ENCODE results near the gene SPATA24.

The SPATA24 gene

DNA sequence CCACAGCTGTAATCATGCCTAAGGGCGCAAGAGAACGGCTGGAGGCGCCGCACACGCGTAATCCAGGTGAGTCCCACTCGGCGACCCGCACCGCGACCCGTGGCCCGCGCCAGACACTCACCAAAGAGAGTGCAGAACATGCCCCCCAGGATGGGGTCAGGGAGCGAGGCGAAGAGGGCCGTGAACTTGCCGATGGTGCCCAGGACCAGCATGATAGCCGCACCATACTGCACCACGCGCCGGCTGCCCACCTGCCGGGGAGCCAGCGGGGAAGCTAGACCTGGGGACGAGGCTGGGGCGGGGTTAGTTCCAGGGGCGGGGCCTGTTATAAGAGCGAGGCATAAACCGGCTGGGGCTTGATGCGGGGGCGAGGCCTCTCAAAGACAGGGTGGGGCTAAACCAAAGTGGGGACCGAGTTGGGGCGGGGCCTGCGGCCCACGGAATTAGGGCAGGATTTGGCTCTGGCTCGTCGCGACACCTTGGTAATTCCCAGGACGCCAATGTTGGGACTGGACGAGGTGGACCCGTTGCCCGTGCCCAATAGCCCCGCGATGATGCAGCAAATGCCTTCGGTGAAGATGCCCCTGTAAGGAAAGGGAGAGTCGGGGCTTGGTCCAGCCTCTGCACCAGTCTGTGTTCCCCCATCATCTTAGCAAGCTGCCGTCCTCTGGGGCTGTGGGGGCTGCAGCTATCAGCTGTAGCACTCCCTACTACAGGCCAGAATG lies 25.6 kb downstream of the SPATA24 start:
- TF ChIP-seq YY1 (IDR thresholded peaks at IDR 0.05; ENCODE audit: insufficient read depth, insufficient read length) (no peak), SUZ12 (IDR thresholded peaks at IDR 0.05; ENCODE audit: extremely low read depth, insufficient read depth, insufficient read length) (no peak), ZNF274 (IDR thresholded peaks at IDR 0.05; ENCODE audit: low read depth, low read length) (no peak)
- Histone ChIP-seq H3K9me3 (ENCODE audit: insufficient read depth, low read length) (no peaks in the 10 kb centered on the region), H3K27me3 (ENCODE audit: insufficient read depth, insufficient read length) (no peaks in the 10 kb centered on the region), H3K4me1 (ENCODE audit: insufficient read depth, insufficient read length) (peaks cover 9% of the 10 kb centered on the region), H3K9ac (ENCODE audit: insufficient read length, low read depth) (no peak overlapping the region), H3K4me3 (ENCODE audit: insufficient read length, low read depth) (no peak overlapping the region), H3K36me3 (ENCODE audit: insufficient read depth, insufficient read length, low read length) (peaks cover 10% of the 10 kb centered on the region)
- no peak for DNase-seq (ENCODE audit: low read depth, low spot score)

DNA sequence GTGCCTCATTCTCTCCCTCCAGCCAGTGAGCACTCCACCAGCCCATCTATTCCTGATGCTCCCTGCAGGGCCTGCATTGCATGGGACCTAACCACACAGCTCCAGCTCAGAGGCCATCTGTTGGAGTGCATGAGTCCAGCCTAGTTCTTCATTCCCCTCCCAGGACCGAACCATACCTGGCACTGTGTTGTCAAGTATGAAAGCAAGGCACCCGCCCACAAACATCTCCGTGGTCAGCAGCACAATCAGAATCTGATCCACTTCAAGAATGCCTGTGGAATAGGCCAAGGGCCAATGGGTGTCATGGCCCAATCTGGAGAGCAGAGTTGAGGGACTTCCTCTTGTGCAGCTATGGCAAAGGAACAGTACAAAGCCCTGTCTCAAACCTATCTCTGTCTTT lies 26.7 kb downstream of the SPATA24 start:
- TF ChIP-seq ZNF274 (IDR thresholded peaks at IDR 0.05; ENCODE audit: low read depth, low read length), result no peak
- no peak for TF ChIP-seq SUZ12 (IDR thresholded peaks at IDR 0.05; ENCODE audit: extremely low read depth, insufficient read depth, insufficient read length)
- TF ChIP-seq YY1 (IDR thresholded peaks at IDR 0.05; ENCODE audit: insufficient read depth, insufficient read length), result no peak
- Histone ChIP-seq H3K4me3 (ENCODE audit: insufficient read length, low read depth) (no peak overlapping the region), H3K27me3 (ENCODE audit: insufficient read depth, insufficient read length) (no peaks in the 10 kb centered on the region), H3K4me1 (ENCODE audit: insufficient read depth, insufficient read length) (peaks cover 6% of the 10 kb centered on the region), H3K36me3 (ENCODE audit: insufficient read depth, insufficient read length, low read length) (peaks cover 11% of the 10 kb centered on the region), H3K9me3 (ENCODE audit: insufficient read depth, low read length) (no peaks in the 10 kb centered on the region), H3K9ac (ENCODE audit: insufficient read length, low read depth) (no peak overlapping the region)
- no peak for DNase-seq (ENCODE audit: low read depth, low spot score)

DNA sequence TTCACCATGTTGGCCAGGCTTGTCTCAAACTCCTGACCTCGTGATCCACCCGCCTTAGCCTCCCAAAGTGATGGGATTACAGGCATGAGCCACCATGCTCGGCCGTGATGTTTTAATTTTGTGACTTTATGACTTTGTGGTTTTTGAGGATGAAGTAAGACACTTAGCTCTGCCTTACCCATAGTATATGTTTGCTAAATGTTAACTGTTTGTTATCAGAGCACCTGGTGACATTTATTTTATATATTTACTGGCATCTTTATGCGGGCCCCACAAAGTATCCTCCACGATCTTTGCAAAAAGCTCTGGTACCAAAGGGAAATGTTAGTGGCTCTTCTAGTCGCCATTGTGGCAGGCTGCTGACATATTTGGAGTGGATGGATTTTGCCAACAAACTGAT lies 27.5 kb downstream of the SPATA24 start:
- TF ChIP-seq ZNF274 (IDR thresholded peaks at IDR 0.05; ENCODE audit: low read depth, low read length), result no peak
- no peak for TF ChIP-seq YY1 (IDR thresholded peaks at IDR 0.05; ENCODE audit: insufficient read depth, insufficient read length)
- no peak for TF ChIP-seq SUZ12 (IDR thresholded peaks at IDR 0.05; ENCODE audit: extremely low read depth, insufficient read depth, insufficient read length)
- H3K4me1 ChIP-seq (ENCODE audit: insufficient read depth, insufficient read length), result peaks cover 2% of the 10 kb centered on the region
- no peak overlapping the region for H3K4me3 ChIP-seq (ENCODE audit: insufficient read length, low read depth)
- no peaks in the 10 kb centered on the region for H3K9me3 ChIP-seq (ENCODE audit: insufficient read depth, low read length)
- H3K27me3 ChIP-seq (ENCODE audit: insufficient read depth, insufficient read length), result no peaks in the 10 kb centered on the region
- no peak overlapping the region for H3K9ac ChIP-seq (ENCODE audit: insufficient read length, low read depth)
- DNase-seq (ENCODE audit: low read depth, low spot score), result no peak
- peaks cover 20% of the 10 kb centered on the region for H3K36me3 ChIP-seq (ENCODE audit: insufficient read depth, insufficient read length, low read length)

DNA sequence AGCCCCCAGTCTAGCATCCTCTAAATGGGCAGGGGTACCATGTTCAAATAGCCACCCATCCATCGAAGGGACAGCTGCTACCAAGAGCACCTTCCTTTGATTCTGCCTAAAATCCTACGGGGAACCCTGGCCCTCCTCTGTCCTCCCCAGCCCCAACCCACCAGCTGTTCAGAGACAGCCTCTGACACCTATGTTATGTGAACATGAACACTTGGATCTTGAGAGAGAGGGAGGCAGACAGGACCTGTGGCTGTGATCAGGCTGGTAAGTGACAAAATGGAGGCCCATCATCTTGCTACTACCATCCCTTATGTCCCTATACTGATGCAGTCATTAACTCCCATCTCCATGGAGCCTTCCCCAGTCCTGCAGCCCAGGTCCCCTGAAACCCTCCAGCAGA lies 29.0 kb downstream of the SPATA24 start:
- Histone ChIP-seq H3K36me3 (ENCODE audit: insufficient read depth, insufficient read length, low read length) (peaks cover 24% of the 10 kb centered on the region), H3K4me3 (ENCODE audit: insufficient read length, low read depth) (no peak overlapping the region), H3K9ac (ENCODE audit: insufficient read length, low read depth) (no peak overlapping the region), H3K9me3 (ENCODE audit: insufficient read depth, low read length) (no peaks in the 10 kb centered on the region), H3K27me3 (ENCODE audit: insufficient read depth, insufficient read length) (no peaks in the 10 kb centered on the region), H3K4me1 (ENCODE audit: insufficient read depth, insufficient read length) (peaks cover 2% of the 10 kb centered on the region)
- DNase-seq (ENCODE audit: low read depth, low spot score), result no peak
- TF ChIP-seq ZNF274 (IDR thresholded peaks at IDR 0.05; ENCODE audit: low read depth, low read length), result no peak
- TF ChIP-seq YY1 (IDR thresholded peaks at IDR 0.05; ENCODE audit: insufficient read depth, insufficient read length), result no peak
- no peak for TF ChIP-seq SUZ12 (IDR thresholded peaks at IDR 0.05; ENCODE audit: extremely low read depth, insufficient read depth, insufficient read length)

DNA sequence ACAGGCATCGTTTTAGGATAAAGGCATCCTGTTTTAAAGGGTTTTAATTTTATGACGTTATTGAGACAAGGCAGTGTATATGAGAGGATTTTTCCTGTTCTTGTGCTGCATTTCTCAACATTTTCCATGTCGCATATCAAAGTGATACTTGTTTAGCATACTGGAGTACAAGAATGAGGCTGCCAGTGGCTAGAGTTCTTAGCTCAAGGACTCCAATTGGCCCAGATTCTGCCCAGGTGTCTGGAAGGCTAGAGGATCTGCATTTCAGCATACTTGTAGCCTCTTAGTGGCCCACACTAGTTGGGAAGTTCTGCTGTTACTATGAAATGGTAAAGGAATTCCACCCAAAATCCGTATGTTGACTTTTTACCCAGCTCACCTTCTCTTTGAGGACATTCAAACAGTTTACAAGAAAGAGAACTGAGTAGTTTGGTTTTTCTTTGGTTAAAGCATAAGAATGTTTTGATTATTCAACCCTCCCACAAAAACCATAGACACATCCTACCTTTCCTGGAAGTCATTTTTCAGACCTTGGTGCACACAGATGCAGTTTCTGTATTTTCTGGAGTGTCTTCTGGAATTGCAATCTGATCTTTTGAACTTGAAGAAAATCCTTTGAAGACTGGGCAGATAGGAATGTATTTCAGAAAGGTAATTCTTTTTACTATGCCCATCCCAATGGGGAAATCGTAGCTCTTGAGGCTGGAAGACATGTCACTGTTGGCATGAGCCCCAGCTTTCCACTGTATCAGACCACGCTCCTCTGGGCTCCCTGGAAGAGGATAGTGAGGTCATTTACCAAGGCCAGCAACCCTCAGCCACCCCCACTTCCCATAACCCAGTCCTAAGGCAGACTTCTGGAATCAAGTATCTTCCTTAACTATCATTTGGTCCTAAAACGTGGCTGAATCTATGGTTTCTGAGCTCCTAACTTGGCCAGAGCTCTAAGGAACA lies 32.1 kb downstream of the SPATA24 start:
- H3K9ac ChIP-seq (ENCODE audit: insufficient read length, low read depth), result no peak overlapping the region
- H3K36me3 ChIP-seq (ENCODE audit: insufficient read depth, insufficient read length, low read length), result peaks cover 39% of the 10 kb centered on the region
- no peak for DNase-seq (ENCODE audit: low read depth, low spot score)

DNA sequence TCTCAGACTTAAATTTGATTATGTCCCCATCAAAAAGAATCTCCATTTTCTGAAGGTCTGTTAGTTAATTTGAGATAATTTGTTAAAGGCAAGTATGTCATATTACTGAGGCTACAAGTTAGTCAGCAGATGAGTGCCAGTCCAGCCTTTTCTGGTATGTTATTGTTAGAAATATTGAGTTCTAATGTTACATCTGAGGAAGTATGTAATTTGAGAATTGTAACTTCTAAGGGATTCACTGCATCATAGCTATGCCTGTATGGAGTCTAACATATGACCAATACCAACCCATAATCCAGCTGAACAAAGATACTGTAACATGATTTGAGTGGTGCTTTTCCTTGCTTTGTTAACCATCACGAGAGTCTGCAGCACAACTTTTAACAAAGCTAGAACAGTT lies 34.7 kb downstream of the SPATA24 start:
- no peak overlapping the region for H3K4me3 ChIP-seq (ENCODE audit: insufficient read length, low read depth)
- no peaks in the 10 kb centered on the region for H3K9me3 ChIP-seq (ENCODE audit: insufficient read depth, low read length)
- H3K4me1 ChIP-seq (ENCODE audit: insufficient read depth, insufficient read length), result peaks cover 2% of the 10 kb centered on the region
- H3K27me3 ChIP-seq (ENCODE audit: insufficient read depth, insufficient read length), result no peaks in the 10 kb centered on the region
- DNase-seq (ENCODE audit: low read depth, low spot score), result no peak
- H3K36me3 ChIP-seq (ENCODE audit: insufficient read depth, insufficient read length, low read length), result peaks cover 54% of the 10 kb centered on the region
- no peak overlapping the region for H3K9ac ChIP-seq (ENCODE audit: insufficient read length, low read depth)
- TF ChIP-seq SUZ12 (IDR thresholded peaks at IDR 0.05; ENCODE audit: extremely low read depth, insufficient read depth, insufficient read length) (no peak), YY1 (IDR thresholded peaks at IDR 0.05; ENCODE audit: insufficient read depth, insufficient read length) (no peak), ZNF274 (IDR thresholded peaks at IDR 0.05; ENCODE audit: low read depth, low read length) (no peak)

More for the DNA sequence above, 32.1 kb downstream of the SPATA24 start:
- Histone ChIP-seq H3K9me3 (ENCODE audit: insufficient read depth, low read length) (no peaks in the 10 kb centered on the region), H3K27me3 (ENCODE audit: insufficient read depth, insufficient read length) (no peaks in the 10 kb centered on the region), H3K4me3 (ENCODE audit: insufficient read length, low read depth) (no peak overlapping the region), H3K4me1 (ENCODE audit: insufficient read depth, insufficient read length) (peaks cover 2% of the 10 kb centered on the region)
- TF ChIP-seq YY1 (IDR thresholded peaks at IDR 0.05; ENCODE audit: insufficient read depth, insufficient read length) (no peak), SUZ12 (IDR thresholded peaks at IDR 0.05; ENCODE audit: extremely low read depth, insufficient read depth, insufficient read length) (no peak), ZNF274 (IDR thresholded peaks at IDR 0.05; ENCODE audit: low read depth, low read length) (no peak)

DNA sequence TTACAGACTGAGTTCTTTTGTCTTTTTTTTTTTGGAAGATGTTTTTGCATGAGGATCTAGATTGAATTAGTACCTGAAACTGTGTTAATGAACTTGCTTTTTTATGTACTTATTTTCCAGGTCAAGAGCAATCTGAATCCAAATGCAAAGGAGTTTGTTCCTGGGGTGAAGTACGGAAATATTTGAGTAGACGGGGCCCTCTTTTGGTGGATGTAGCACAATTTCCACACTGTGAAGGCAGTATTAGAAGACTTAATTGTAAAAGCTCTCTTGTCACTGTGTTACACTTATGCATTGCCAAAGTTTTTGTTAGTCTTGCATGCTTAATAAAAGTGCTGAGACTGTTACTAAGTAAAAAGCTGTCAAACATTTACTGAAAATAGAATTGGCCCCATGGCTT lies 35.3 kb downstream of the SPATA24 start:
- peaks cover under 1% of the 10 kb centered on the region for H3K4me1 ChIP-seq (ENCODE audit: insufficient read depth, insufficient read length)
- no peaks in the 10 kb centered on the region for H3K9me3 ChIP-seq (ENCODE audit: insufficient read depth, low read length)
- peaks cover 55% of the 10 kb centered on the region for H3K36me3 ChIP-seq (ENCODE audit: insufficient read depth, insufficient read length, low read length)
- no peak overlapping the region for H3K4me3 ChIP-seq (ENCODE audit: insufficient read length, low read depth)
- TF ChIP-seq SUZ12 (IDR thresholded peaks at IDR 0.05; ENCODE audit: extremely low read depth, insufficient read depth, insufficient read length), result no peak
- TF ChIP-seq YY1 (IDR thresholded peaks at IDR 0.05; ENCODE audit: insufficient read depth, insufficient read length), result no peak
- no peak for TF ChIP-seq ZNF274 (IDR thresholded peaks at IDR 0.05; ENCODE audit: low read depth, low read length)
- H3K9ac ChIP-seq (ENCODE audit: insufficient read length, low read depth), result no peak overlapping the region
- DNase-seq (ENCODE audit: low read depth, low spot score), result no peak
- no peaks in the 10 kb centered on the region for H3K27me3 ChIP-seq (ENCODE audit: insufficient read depth, insufficient read length)

Measured in NT2/D1 (cell line).